Measurements from ENCODE around the gene IKZF2. TPM values are rescaled to one million over a fixed set of nuclear protein-coding genes. Genes with fewer than 3 reads are reported as not detected.

IKZF2 gene
- total RNA-seq, 1 donor = 15.1 TPM

GRCh38 chr2:213084261-213084660 lies 67.2 kb downstream of the IKZF2 start:
- TF ChIP-seq CTCF (IDR thresholded peaks at IDR 0.05; ENCODE audit: insufficient read depth, low read depth, low read length) = no peak
- DNase-seq (ENCODE audit: low read depth) = no peak
- H3K4me3 ChIP-seq (ENCODE audit: low read depth, low read length) = no peak overlapping the region

GRCh38 chr2:213080969-213081617 lies 70.3 kb downstream of the IKZF2 start:
- TF ChIP-seq CTCF (IDR thresholded peaks at IDR 0.05; ENCODE audit: insufficient read depth, low read depth, low read length) = no peak
- DNase-seq (ENCODE audit: low read depth) = no peak

GRCh38 chr2:213079756-213080155 lies 71.7 kb downstream of the IKZF2 start:
- no peak for DNase-seq (ENCODE audit: low read depth)
- no peak for TF ChIP-seq CTCF (IDR thresholded peaks at IDR 0.05; ENCODE audit: insufficient read depth, low read depth, low read length)
- no peak overlapping the region for H3K4me3 ChIP-seq (ENCODE audit: low read depth, low read length)

More at GRCh38 chr2:213080969-213081617, 70.3 kb downstream of the IKZF2 start:
- H3K4me3 ChIP-seq (ENCODE audit: low read depth, low read length) = no peak overlapping the region

GRCh38 chr2:213078686-213079085 lies 72.7 kb downstream of the IKZF2 start:
- no peak overlapping the region for H3K4me3 ChIP-seq (ENCODE audit: low read depth, low read length)
- DNase-seq (ENCODE audit: low read depth) = no peak
- no peak for TF ChIP-seq CTCF (IDR thresholded peaks at IDR 0.05; ENCODE audit: insufficient read depth, low read depth, low read length)

- TF ChIP-seq CTCF (IDR thresholded peaks at IDR 0.05; ENCODE audit: insufficient read depth, low read depth, low read length) = no peak
- H3K4me3 ChIP-seq (ENCODE audit: low read depth, low read length) = no peak overlapping the region
- no peak for DNase-seq (ENCODE audit: low read depth)
Observed at GRCh38 chr2:213069531-213069930, 81.9 kb downstream of the IKZF2 start.

GRCh38 chr2:213068676-213069359 lies 82.6 kb downstream of the IKZF2 start:
- H3K4me3 ChIP-seq (ENCODE audit: low read depth, low read length) = no peak overlapping the region
- DNase-seq (ENCODE audit: low read depth) = no peak
- no peak for TF ChIP-seq CTCF (IDR thresholded peaks at IDR 0.05; ENCODE audit: insufficient read depth, low read depth, low read length)
